Fibroblast of lung (primary cell): ENCODE data around the gene UBE2S. TPM values are rescaled to one million over a fixed set of nuclear protein-coding genes. Genes with fewer than 3 reads are reported as not detected.
"Not testable (repeated sequence)": the region's sequence is repeated elsewhere in the genome, so short reads cannot be mapped to it uniquely, and the experiment has no call there.

Experiments
- DNase-seq, 2 donors: peaks; one replicate each; pipeline versions ENCODE4 v3.0.0 to v3.0.0-alpha.2; 2010; ENCODE audit warnings: low read depth in 2 of 2
- H2AFZ ChIP-seq: 2 replicates; pipeline ENCODE4 v1.5.1; 2012; ENCODE audit warnings: low read length, control low read depth, inconsistent platforms
- H3K27ac ChIP-seq: 2 replicates; pipeline ENCODE4 v1.5.1; 2011; ENCODE audit warnings: low read length, control low read depth; ENCODE audit not compliant: insufficient read depth
- H3K27me3 ChIP-seq: 2 replicates; pipeline ENCODE4 v1.5.1; 2011; ENCODE audit warnings: mild to moderate bottlenecking, low read length; ENCODE audit not compliant: control insufficient read depth, insufficient read depth
- H3K36me3 ChIP-seq: 2 replicates; pipeline ENCODE4 v1.5.1; 2011; ENCODE audit warnings: low read length; ENCODE audit not compliant: control insufficient read depth, insufficient read depth
- H3K4me1 ChIP-seq: 2 replicates; pipeline ENCODE4 v1.5.1; 2011; ENCODE audit warnings: low read length; ENCODE audit not compliant: control insufficient read depth, insufficient read depth; ENCODE audit errors: extremely low read depth
- H3K4me2 ChIP-seq: 2 replicates; pipeline ENCODE4 v1.5.1; 2011; ENCODE audit warnings: low read length, control low read depth; ENCODE audit not compliant: insufficient read depth; ENCODE audit errors: extremely low read depth
- H3K4me3 ChIP-seq, 4 experiments: fragments of 200-600 bp in 1 of 4; sonication (generic) in 1 of 4; replicated peaks in 1 of 4; 2 replicates each; pipeline ENCODE4 v1.5.1; 2011 to 2016; ENCODE audit warnings: low read length in 4 of 4, low read depth in 3 of 4, mild to moderate bottlenecking in 3 of 4, control low read depth in 2 of 4, inconsistent platforms in 1 of 4, mixed read lengths in 1 of 4; ENCODE audit not compliant: insufficient read depth in 1 of 4; ENCODE audit errors: control extremely low read depth in 1 of 4
- H3K79me2 ChIP-seq: 2 replicates; pipeline ENCODE4 v1.5.1; 2012; ENCODE audit warnings: mild to moderate bottlenecking, low read length, inconsistent platforms; ENCODE audit not compliant: control insufficient read depth, insufficient read depth
- H3K9ac ChIP-seq: 2 replicates; pipeline ENCODE4 v1.5.1; 2011; ENCODE audit warnings: mild to moderate bottlenecking, low read length, control low read depth; ENCODE audit not compliant: insufficient read depth
- H3K9me3 ChIP-seq: 2 replicates; pipeline ENCODE4 v1.5.1; 2012; ENCODE audit warnings: low read depth, low read length; ENCODE audit not compliant: control insufficient read depth, insufficient read depth
- H4K20me1 ChIP-seq: 2 replicates; pipeline ENCODE4 v1.5.1; 2011; ENCODE audit warnings: low read length; ENCODE audit not compliant: control insufficient read depth, insufficient read depth; ENCODE audit errors: extremely low read depth
- CTCF ChIP-seq, 2 donors: IDR thresholded peaks in 1 of 2; conservative IDR thresholded peaks in 1 of 2; 1 replicate in 1 of 2; 2 replicates in 1 of 2; pipeline ENCODE4 v1.5.1; 2011 to 2012; ENCODE audit warnings: low read length in 2 of 2, control low read depth in 1 of 2, inconsistent platforms in 1 of 2, low read depth in 1 of 2, mild to moderate bottlenecking in 1 of 2
- EZH2 ChIP-seq: IDR thresholded peaks from 2 replicates; pipeline ENCODE4 v1.5.1; 2012; ENCODE audit warnings: low read length, control low read depth, mild to moderate bottlenecking; ENCODE audit errors: missing control alignments
- polyA plus RNA-seq, 2 donors: library from polyadenylated mRNA; depleted of rRNA in 1 of 2; stranded (reverse) in 1 of 2; unstranded in 1 of 2; fragments of >200 nt; gene quantifications; 2 replicates each; pipeline ENCODE4 v1.2.1, GENCODE V29; 2011 to 2012; ENCODE audit warnings: missing spikeins in 1 of 2
- total RNA-seq: library from RNA; depleted of rRNA; stranded (reverse); fragments of >200 nt; gene quantifications from 2 replicates; pipeline ENCODE4 v1.2.1, GENCODE V29; 2014

Gene UBE2S
- total and polyA plus RNA-seq, 2 donors (not counting 1 experiment from before 2014, with no cell fraction given), result 25.4 to 41.0 TPM

DNA sequence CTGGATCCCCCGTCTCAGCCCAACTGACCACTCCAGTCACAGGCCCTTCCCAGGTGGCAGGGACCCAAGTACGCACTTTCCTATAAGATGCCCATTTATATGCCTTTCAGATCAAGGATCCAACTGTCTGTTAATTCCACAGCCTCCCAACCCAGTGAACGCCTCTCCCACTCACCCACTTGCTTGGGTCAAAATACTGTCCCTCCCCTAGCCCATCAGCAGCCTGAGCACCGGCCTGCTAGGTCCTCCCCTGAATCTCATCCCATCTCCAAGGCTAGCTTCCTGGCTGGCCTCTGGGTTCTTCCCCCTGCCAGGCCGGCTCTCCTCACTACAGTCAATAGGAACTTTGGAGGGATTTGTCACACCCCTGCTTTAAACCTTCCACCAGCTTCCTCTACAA is 1.9 kb downstream of the UBE2S start:
- peak overlapping the region; percentile 71 to 92 (median 81) for H3K4me3 ChIP-seq
- H3K9me3 ChIP-seq, result no peaks in the 10 kb centered on the region
- H3K36me3 ChIP-seq, result peaks cover 17% of the 10 kb centered on the region
- H4K20me1 ChIP-seq, result peaks cover 2% of the 10 kb centered on the region
- no peak overlapping the region for H3K9ac ChIP-seq
- TF ChIP-seq CTCF (conservative IDR thresholded peaks at IDR 0.05 in 1 of 2, IDR thresholded peaks at IDR 0.05 in 1 of 2; ENCODE audit: low read depth in 1 of 2, low read length in 2 of 2), result no peak
- DNase-seq, result no peak
- H3K27ac ChIP-seq, result peak overlapping the region; percentile 98
- peaks cover 38% of the 10 kb centered on the region for H3K79me2 ChIP-seq
- no peaks in the 10 kb centered on the region for H3K27me3 ChIP-seq
- no peak overlapping the region for H2AFZ ChIP-seq
- H3K4me2 ChIP-seq, result peak overlapping the region; percentile 100
- peaks cover 19% of the 10 kb centered on the region for H3K4me1 ChIP-seq

GRCh38 chr19:55402509-55402908 is 5.1 kb downstream of the UBE2S start:
- Histone ChIP-seq H3K79me2 (peaks cover 38% of the 10 kb centered on the region), H3K9ac (no peak overlapping the region), H2AFZ (no peak overlapping the region), H4K20me1 (peaks cover 2% of the 10 kb centered on the region), H3K36me3 (peaks cover 17% of the 10 kb centered on the region), H3K27ac (no peak overlapping the region), H3K4me1 (peaks cover 15% of the 10 kb centered on the region), H3K27me3 (no peaks in the 10 kb centered on the region), H3K4me3 (no peak overlapping the region), H3K9me3 (no peaks in the 10 kb centered on the region), H3K4me2 (no peak overlapping the region)
- no peak for DNase-seq
- TF ChIP-seq CTCF (conservative IDR thresholded peaks at IDR 0.05 in 1 of 2, IDR thresholded peaks at IDR 0.05 in 1 of 2; ENCODE audit: low read depth in 1 of 2, low read length in 2 of 2) (no peak), EZH2 (no peak)

DNA sequence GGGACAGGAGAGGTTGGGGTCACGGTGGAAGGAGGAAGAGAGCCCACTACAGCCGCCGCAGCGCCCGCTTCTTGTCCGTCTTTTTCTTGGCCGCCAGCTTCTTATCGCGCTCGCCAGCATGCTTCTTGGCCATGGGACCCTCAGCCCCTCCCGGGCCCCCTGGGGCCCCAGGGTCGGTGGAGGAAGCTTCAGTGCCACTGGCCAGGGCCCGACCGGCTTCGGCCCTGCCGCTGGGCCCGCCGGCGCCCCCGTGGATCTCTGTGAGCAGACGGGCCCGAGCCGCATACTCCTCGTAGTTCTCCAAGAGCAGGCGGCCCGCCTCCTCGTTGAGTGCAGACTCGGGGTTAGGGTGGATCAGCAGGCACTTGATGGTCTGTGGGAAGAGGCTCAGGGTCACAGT is 6.2 kb downstream of the UBE2S start:
- H3K9ac ChIP-seq, H3K4me2 ChIP-seq, H4K20me1 ChIP-seq: not testable (repeated sequence)

More for the DNA sequence above, 6.2 kb downstream of the UBE2S start:
- Histone ChIP-seq H3K79me2 (peaks cover 28% of the 10 kb centered on the region), H3K36me3 (peaks cover 15% of the 10 kb centered on the region), H3K4me1 (peaks cover 13% of the 10 kb centered on the region)
- H3K9me3 ChIP-seq, H2AFZ ChIP-seq, H3K27ac ChIP-seq, DNase-seq, H3K4me3 ChIP-seq, H3K27me3 ChIP-seq: not testable (repeated sequence)
